Measurements from ENCODE around the gene DMWD. TPM values are rescaled to one million over a fixed set of nuclear protein-coding genes. Genes with fewer than 3 reads are reported as not detected.

Gene DMWD
- total RNA-seq, 2 experiments from 2014 or later: 20.6 TPM

DNA sequence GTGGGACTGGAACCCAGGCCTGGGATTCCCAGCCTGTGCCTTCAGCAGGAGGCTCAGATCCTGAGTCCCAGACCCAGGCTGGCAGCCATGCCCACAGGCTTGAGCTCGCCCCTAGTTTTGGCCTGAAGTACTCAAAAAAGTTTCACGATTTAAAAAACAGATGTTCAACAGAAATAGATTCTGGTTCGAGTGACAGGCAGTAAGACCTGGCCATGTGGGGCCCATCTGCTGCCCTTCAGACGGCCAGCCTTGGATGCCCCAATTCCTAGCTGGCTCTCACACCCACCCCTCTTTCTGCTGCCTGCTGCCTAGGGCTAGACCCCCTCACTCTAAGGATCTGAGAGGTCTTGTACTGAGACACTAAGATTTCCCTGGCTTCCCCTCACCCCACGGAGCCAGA is 7.5 kb downstream of the DMWD start:
- ChIA-PET CTCF (interaction anchor here (1.3 to 1.6 kb wide), 3 partner anchors 14 to 32 kb away, joined by 3 to 7 read pairs (median 6); partner anchors contain the start of gene SIX5), POLR2A (no interaction called here)
- H3K4me1 Mint-ChIP-seq (ENCODE audit: low read depth): no peaks in the 10 kb centered on the region
- peaks cover 39% of the 10 kb centered on the region for H3K27me3 Mint-ChIP-seq (ENCODE audit: low read depth)
- DNase-seq: no peak
- no peak overlapping the region for H3K27ac Mint-ChIP-seq
- ATAC-seq: no peak
- H3K9me3 Mint-ChIP-seq (ENCODE audit: insufficient read depth): no peaks in the 10 kb centered on the region
- H3K4me3 Mint-ChIP-seq: no peak overlapping the region
- H3K36me3 Mint-ChIP-seq (ENCODE audit: low read depth): peaks cover 25% of the 10 kb centered on the region

DNA sequence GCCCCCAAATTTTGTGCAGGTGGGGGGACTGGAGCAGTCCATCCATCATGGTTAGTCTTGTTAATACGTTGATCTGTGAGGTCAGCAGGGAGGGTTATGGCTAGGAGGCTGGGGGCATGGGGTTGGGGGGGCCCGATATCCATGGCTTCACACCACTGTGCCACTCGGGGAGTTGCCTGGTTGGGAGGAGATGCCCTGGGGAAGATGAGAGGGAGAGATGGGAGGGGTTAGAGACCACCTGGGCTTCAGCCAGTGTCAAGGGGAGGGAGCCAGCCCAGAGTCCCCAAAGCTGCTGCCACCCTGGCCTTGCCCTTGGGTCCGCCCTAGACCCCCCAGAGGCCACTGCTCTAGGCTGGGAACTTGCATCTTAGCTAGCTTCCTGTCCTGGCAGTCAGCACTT is 8.5 kb downstream of the DMWD start:
- Mint-ChIP-seq H3K27ac (no peak overlapping the region), H3K4me3 (no peak overlapping the region), H3K36me3 (ENCODE audit: low read depth) (peaks cover 18% of the 10 kb centered on the region), H3K4me1 (ENCODE audit: low read depth) (peaks cover 8% of the 10 kb centered on the region), H3K27me3 (ENCODE audit: low read depth) (peaks cover 44% of the 10 kb centered on the region), H3K9me3 (ENCODE audit: insufficient read depth) (no peaks in the 10 kb centered on the region)
- CTCF ChIA-PET: interaction anchor here (1.3 to 1.6 kb wide), 3 partner anchors 15 to 33 kb away, joined by 3 to 7 read pairs (median 6); partner anchors contain the start of gene SIX5
- ATAC-seq: no peak
- DNase-seq: no peak
- POLR2A ChIA-PET: no interaction called here

DNA sequence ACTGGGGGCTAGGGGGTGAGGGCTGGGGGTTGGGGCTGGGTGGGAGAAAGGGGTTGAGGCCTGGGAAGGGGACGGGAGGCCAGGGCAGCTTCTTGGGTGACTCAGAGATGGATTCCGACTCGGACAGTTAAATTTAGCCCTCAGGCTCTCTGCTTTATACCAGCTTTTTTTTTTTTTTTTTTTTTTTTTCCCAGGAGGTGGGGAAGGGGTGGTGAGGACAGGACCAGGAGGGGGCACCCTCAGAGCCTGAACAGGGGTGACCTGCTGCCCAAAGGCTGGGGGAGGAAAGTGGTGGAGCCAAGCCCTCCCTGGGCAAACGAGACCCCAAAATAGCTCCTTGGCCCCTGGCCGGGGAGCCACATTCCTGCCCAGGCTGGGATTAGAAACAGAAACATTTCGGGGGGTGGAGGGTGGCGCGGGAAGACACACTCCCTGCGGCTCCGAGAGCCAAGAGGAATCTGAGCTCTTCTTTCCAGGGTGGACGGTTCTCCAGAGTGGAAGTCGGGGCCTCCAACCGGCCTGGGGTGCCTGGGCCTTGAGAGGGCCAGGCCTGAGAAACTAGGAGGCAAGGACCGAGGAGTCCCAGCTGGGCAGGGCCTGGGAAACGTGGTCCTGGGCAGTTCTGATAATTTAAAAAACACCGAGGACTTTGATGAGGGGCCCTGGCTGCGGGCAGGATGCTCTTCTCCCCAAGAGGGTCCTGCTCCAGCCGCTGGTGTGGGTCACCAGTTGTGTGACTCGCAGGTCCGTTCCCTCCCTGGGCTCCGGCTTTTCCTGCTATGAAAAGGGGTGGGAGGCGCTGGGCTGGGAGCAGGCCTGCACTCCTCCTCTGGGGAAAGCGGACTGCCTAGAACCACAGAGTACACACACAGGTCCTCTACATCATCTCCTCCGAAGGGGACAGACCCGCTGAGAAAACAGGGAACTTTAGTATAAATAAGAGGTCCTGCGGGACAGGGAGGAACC is 9.5 kb downstream of the DMWD start:
- no peak for ATAC-seq
- H3K9me3 Mint-ChIP-seq (ENCODE audit: insufficient read depth): no peaks in the 10 kb centered on the region

DNA sequence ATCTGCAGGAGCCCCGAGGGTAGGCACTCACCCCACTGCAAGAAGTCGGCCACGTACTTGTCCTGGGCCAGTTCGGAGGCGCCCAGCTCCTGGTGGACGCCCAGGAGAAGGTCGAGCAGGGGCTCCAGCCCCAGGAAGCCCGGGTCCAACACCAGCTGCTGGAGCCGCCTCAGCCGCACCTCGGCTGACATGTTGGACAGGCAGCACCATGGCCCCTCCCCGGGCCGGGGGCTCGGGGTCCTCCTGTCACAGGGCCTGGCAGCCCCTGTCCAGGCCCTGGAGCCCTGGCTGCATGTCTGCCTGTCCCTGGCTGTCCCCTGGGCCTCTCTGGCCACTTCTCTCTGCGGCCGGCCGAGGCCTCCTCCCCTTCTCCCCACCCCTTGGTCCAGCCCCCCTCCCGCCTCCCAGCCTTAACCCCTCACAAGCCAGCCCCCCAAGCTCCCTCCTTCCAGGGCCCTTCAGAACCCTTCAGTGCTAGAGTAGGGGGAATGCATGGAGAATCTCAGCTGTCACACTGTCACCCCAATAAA is 10.4 kb downstream of the DMWD start, which contains the start of gene DMPK:
Gene DMPK (minus strand): TSS at position 329 of the 530 bp plus-strand sequence. CDS start 138 bp downstream, at position 191.
- Mint-ChIP-seq H3K27me3 (ENCODE audit: low read depth) (peaks cover 36% of the 10 kb centered on the region), H3K9me3 (ENCODE audit: insufficient read depth) (no peaks in the 10 kb centered on the region), H3K4me3 (no peak within 1 kb of the TSS), H3K4me1 (ENCODE audit: low read depth) (peaks cover 16% of the 10 kb centered on the region), H3K36me3 (ENCODE audit: low read depth) (peaks cover 6% of the 10 kb centered on the region), H3K27ac (no peak within 1 kb of the TSS)
- DNase-seq (no peak), ATAC-seq (no peak)
- ChIA-PET CTCF (interaction anchor here (1.2 to 1.3 kb wide), 2 partner anchors 12 to 13 kb away, joined by 3 to 5 read pairs; partner anchors contain the start of gene SIX5), POLR2A (no interaction called here)

More for the DNA sequence above, 9.5 kb downstream of the DMWD start:
- H3K4me3 Mint-ChIP-seq: no peak overlapping the region
- peaks cover 8% of the 10 kb centered on the region for H3K36me3 Mint-ChIP-seq (ENCODE audit: low read depth)
- H3K27me3 Mint-ChIP-seq (ENCODE audit: low read depth): peaks cover 40% of the 10 kb centered on the region
- H3K4me1 Mint-ChIP-seq (ENCODE audit: low read depth): peaks cover 16% of the 10 kb centered on the region
- ChIA-PET CTCF (interaction anchor here (1.0 to 1.3 kb wide), 3 partner anchors 12 to 16 kb away, joined by 3 to 5 read pairs (median 4); partner anchors contain the start of gene SIX5), POLR2A (no interaction called here)
- no peak overlapping the region for H3K27ac Mint-ChIP-seq
- DNase-seq: no peak

DNA sequence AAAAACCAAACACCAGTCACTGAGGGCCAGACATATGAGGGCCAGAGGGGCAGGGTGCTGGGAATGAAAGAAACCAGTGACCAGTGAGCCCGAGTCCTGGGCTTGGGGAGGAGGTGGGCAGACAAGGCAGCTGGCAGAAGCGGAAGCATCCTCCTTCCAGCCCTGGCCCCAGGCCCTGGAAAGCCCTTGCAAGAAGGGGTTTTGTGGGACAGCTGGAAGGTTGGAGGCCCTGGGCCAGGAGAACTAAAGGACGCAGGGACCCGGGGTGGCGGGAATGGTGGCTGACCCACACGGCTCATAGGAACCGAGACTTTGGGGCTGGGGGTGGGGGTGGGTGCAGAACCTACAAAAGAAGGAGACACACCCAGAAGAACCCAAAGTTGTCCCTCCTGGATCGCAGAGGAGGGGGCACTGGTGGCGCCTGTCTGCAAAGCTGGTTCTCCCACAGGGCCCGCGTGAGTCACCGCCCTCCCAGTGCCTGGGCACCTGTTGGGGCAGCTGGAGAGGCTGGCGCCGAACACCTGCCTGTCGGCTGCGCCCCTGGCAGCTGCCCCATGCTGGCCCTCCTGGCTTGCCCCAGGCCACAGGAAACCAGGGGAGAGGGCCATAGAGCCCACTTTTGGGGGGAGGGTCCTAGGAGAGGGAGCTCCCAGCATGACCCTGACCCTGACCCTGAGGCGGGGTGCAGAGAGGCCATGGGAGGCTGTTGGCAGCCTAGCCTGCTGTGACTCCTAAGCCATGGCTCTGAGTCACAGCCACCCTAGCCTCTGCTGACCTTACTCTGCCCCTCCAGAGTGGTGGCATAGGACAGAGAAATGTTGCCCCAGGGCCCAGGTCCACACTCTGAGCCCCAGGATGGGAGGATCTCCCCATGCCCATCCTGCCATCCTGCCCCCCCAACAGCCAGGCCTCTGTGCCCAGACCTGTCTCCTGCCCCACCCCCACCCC is 11.2 kb downstream of the DMWD start:
- ATAC-seq: no peak
- no peak overlapping the region for H3K4me3 Mint-ChIP-seq
- DNase-seq: no peak
- H3K4me1 Mint-ChIP-seq (ENCODE audit: low read depth): peaks cover 16% of the 10 kb centered on the region
- H3K27ac Mint-ChIP-seq: no peak overlapping the region
- POLR2A ChIA-PET: no interaction called here
- H3K27me3 Mint-ChIP-seq (ENCODE audit: low read depth): peaks cover 36% of the 10 kb centered on the region
- H3K36me3 Mint-ChIP-seq (ENCODE audit: low read depth): peaks cover 3% of the 10 kb centered on the region
- CTCF ChIA-PET: interaction anchor here (1.2 kb wide), 1 partner anchor 12 kb away, joined by 6 read pairs; the partner anchor contains the start of gene SIX5
- no peaks in the 10 kb centered on the region for H3K9me3 Mint-ChIP-seq (ENCODE audit: insufficient read depth)

DNA sequence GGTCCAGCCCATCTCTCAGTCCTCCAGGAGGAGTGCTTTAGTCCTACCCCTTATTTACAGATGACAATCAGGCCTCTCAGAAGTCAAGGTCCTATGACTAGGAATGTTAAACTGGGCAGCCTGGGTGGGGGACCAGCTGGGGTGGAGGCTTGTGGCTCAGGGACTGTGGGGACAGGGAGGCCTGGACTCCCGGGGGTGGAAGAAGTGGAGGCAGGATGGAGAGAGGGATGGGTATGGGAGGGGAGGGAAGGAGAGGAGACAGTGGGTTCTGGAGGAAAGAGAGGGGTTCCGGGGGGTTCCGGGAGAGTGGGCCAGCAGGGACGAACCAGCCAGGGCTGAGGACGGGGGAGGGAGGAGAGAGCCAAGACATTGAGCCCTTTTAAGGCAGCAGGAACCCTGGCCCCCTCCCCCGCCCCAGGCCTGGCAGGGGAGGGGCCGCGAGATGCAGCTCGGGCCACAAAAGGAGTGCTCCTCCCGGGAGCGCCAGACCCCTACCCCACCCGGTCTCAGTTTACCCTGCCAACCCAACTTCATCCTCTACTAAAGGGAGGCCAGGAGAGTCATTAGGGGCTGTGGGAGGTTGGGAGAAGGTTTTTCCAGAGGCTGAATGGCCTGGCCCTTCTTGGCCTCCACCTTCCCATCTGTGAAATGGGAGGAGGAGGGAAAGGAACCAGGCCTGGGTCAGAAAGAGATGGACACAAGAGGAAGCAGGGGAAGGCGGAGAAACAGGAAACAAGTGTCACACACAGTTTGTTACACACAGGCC is 12.0 kb downstream of the DMWD start:
- Mint-ChIP-seq H3K27ac (no peak overlapping the region), H3K36me3 (ENCODE audit: low read depth) (no peaks in the 10 kb centered on the region)

DNA sequence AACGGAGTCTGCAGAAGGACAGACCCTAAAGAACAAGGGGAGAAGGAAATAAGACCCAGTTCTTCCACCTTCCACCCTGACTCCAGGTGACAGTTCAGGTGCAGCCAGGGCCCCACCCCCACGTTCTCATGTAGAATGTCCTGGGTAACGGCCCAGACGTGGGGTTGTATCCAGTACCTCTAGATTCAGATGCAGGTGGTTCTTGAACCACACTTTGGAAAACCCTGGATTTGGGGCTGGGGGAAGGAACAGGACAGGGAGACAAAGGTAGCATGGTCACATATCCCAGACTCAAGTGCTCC is 12.5 kb downstream of the DMWD start:
- no peak overlapping the region for H3K4me3 Mint-ChIP-seq
- POLR2A ChIA-PET: no interaction called here
- H3K4me1 Mint-ChIP-seq (ENCODE audit: low read depth): peaks cover 16% of the 10 kb centered on the region
- ATAC-seq (no peak), DNase-seq (no peak)
- H3K9me3 Mint-ChIP-seq (ENCODE audit: insufficient read depth): no peaks in the 10 kb centered on the region
- CTCF ChIA-PET: interaction anchor here (2.2 to 2.8 kb wide), 2 partner anchors 11 to 19 kb away, joined by 9 to 40 read pairs; partner anchors contain the start of gene SIX5
- no peaks in the 10 kb centered on the region for H3K36me3 Mint-ChIP-seq (ENCODE audit: low read depth)
- H3K27me3 Mint-ChIP-seq (ENCODE audit: low read depth): peaks cover 29% of the 10 kb centered on the region
- H3K27ac Mint-ChIP-seq: no peak overlapping the region

More for the DNA sequence above, 12.0 kb downstream of the DMWD start:
- no peaks in the 10 kb centered on the region for H3K9me3 Mint-ChIP-seq (ENCODE audit: insufficient read depth)
- H3K4me1 Mint-ChIP-seq (ENCODE audit: low read depth): peaks cover 16% of the 10 kb centered on the region
- no peak overlapping the region for H3K4me3 Mint-ChIP-seq
- ChIA-PET POLR2A (no interaction called here), CTCF (interaction anchor here (1.2 to 2.8 kb wide), 3 partner anchors 11 to 19 kb away, joined by 6 to 40 read pairs (median 9); partner anchors contain the start of gene SIX5)
- H3K27me3 Mint-ChIP-seq (ENCODE audit: low read depth): peaks cover 32% of the 10 kb centered on the region
- ATAC-seq (no peak), DNase-seq (no peak)

DNA sequence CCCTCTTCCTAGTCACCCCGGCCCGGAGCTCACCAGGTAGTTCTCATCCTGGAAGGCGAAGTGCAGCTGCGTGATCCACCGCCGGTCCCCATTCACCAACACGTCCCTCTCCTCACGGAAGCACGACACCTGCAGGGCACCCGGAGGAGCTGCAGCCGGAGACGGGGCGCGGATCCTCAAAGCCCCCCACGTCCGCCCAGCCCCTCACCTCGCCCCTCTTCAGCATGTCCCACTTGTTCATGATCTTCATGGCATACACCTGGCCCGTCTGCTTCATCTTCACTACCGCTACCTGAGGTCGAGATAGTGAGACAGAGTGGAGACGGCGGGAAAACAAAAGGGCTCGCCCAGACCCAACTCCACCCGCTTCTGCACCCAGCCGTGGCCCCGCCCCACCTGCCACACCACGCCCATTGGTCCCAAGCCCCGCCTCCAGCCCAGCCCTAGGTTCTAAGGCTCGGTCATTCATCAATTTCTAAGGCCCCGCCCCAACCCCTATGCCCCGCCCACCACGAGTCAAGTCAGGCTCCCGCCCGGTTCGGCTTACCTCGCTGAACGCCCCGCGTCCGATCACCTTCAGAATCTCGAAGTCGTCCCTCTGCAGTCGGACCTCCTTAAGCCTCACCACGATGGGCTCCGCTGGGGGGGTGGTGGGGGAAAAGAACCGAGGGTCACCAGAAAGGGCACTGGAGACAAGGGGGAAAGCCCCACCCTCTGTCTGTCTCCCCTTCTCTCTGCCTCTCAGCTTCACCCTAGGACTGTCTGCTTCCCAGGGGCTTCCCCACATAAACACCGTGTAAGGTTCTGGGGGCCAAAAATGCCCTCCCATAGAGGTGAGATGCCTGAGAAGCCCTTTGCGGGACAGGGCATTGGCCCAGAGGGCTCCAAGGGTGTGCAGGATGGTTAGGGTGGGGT is 13.2 kb downstream of the DMWD start:
- H3K4me3 Mint-ChIP-seq: peak overlapping the region; percentile 61
- ATAC-seq: peak; percentile 88
- H3K4me1 Mint-ChIP-seq (ENCODE audit: low read depth): peaks cover 16% of the 10 kb centered on the region
- peak overlapping the region; percentile 40 for H3K27ac Mint-ChIP-seq
- peak; percentile 87 for DNase-seq
- POLR2A ChIA-PET: interaction anchor here (1.0 kb wide), 1 partner anchor 9 kb away, joined by 4 read pairs; no protein-coding TSS in a partner anchor
- H3K9me3 Mint-ChIP-seq (ENCODE audit: insufficient read depth): no peaks in the 10 kb centered on the region
- peaks cover 35% of the 10 kb centered on the region for H3K27me3 Mint-ChIP-seq (ENCODE audit: low read depth)
- no peaks in the 10 kb centered on the region for H3K36me3 Mint-ChIP-seq (ENCODE audit: low read depth)
- CTCF ChIA-PET: interaction anchor here (0.6 to 2.8 kb wide), 12 partner anchors 9 to 123 kb away, joined by 3 to 40 read pairs (median 4); partner anchors contain the start of genes DMWD, FOXA3, MYPOP and QPCTL

DNA sequence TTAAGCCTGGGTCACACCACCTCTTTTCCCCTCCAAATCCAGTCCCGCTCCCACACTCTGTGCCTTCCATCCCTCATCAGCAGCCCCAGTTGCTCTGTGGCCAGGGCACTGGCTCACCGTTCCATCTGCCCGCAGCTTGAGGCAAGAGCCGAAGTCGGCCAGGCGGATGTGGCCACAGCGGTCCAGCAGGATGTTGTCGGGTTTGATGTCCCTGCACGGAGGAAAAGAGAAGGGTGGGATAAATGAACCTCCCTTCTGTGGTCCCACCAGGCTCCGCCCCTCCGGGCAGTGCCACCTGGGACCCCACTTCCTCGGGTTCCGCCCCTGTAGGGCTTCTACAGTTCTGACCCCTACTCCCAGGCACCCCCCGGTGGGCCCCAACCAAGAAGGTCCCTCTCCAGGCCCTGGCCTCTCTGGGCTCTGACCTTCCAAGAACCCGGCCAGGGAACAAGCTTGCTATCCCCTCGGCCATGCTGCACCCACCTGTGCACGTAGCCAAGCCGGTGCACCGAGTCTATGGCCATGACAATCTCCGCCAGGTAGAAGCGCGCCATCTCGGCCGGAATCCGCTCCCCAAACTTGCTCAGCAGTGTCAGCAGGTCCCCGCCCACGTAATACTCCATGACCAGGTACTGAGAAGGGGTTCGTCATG is 14.5 kb downstream of the DMWD start:
- no peaks in the 10 kb centered on the region for H3K36me3 Mint-ChIP-seq (ENCODE audit: low read depth)
- DNase-seq: no peak
- POLR2A ChIA-PET: no interaction called here

More for the DNA sequence above, 14.5 kb downstream of the DMWD start:
- H3K27ac Mint-ChIP-seq: no peak overlapping the region
- H3K27me3 Mint-ChIP-seq (ENCODE audit: low read depth): peaks cover 35% of the 10 kb centered on the region
- H3K9me3 Mint-ChIP-seq (ENCODE audit: insufficient read depth): no peaks in the 10 kb centered on the region
- peaks cover 16% of the 10 kb centered on the region for H3K4me1 Mint-ChIP-seq (ENCODE audit: low read depth)
- no peak overlapping the region for H3K4me3 Mint-ChIP-seq
- CTCF ChIA-PET: interaction anchor here (1.4 to 2.8 kb wide), 3 partner anchors 9 to 85 kb away, joined by 8 to 40 read pairs (median 9); partner anchors contain the start of genes QPCTL and SIX5
- no peak for ATAC-seq

All from activated CD8-positive, alpha-beta T cell treated with anti-CD3 and anti-CD28 coated beads, Interleukin-2, amount 10 ng/mL, durations not matched to agents 7 days and 5 days (primary cell).